Gastrocnemius medialis (tissue), 4 donors: Measurements from ENCODE around the gene POLE. TPM values are rescaled to one million over a fixed set of nuclear protein-coding genes. Genes with fewer than 3 reads are reported as not detected.

Experiments used
- ATAC-seq, 2 donors: fragments of 150-250 bp; one replicate each; pipeline ENCODE4 v1.9.1; 2016
- DNase-seq, 2 donors: peaks; one replicate each; pipeline ENCODE4 v3.0.0-alpha.2; 2019
- H3K27ac ChIP-seq, 4 donors: fragments of 200-600 bp; sonication (generic); 1 replicate in 1 of 4; 2 replicates in 3 of 4; pipeline ENCODE4 v1.5.1; 2016 to 2018; ENCODE audit warnings: mild to moderate bottlenecking in 2 of 4, moderate library complexity in 1 of 4
- H3K27me3 ChIP-seq, 3 donors: fragments of 200-600 bp; sonication (generic) in 2 of 3; 1 replicate in 1 of 3; 2 replicates in 2 of 3; pipeline versions ENCODE4 v1.5.1 to v1.6.0; 2016 to 2019; ENCODE audit warnings: mild to moderate bottlenecking in 1 of 3, moderate library complexity in 1 of 3
- H3K36me3 ChIP-seq, 2 donors: fragments of 200-600 bp; sonication (generic) in 1 of 2; one replicate each; pipeline ENCODE4 v1.5.1; 2017 to 2018
- H3K4me1 ChIP-seq, 2 donors: fragments of 200-600 bp; sonication (generic) in 1 of 2; one replicate each; pipeline ENCODE4 v1.5.1; 2016 to 2017; ENCODE audit warnings: mild to moderate bottlenecking in 2 of 2
- H3K4me3 ChIP-seq, 4 donors: fragments of 200-600 bp; sonication (generic) in 3 of 4; 1 replicate in 1 of 4; 2 replicates in 3 of 4; pipeline ENCODE4 v1.5.1; 2016 to 2019; ENCODE audit warnings: mild to moderate bottlenecking in 2 of 4
- H3K9me3 ChIP-seq, 3 donors: fragments of 200-600 bp; sonication (generic) in 2 of 3; 1 replicate in 1 of 3; 2 replicates in 2 of 3; pipeline ENCODE4 v1.5.1; 2016 to 2019
- CTCF ChIP-seq, 5 experiments: fragments of 450-650 bp in 3 of 5; fragments of 200-600 bp in 2 of 5; sonication (generic) in 2 of 5; IDR thresholded peaks in 4 of 5; conservative IDR thresholded peaks in 1 of 5; 1 replicate in 4 of 5; 2 replicates in 1 of 5; pipeline ENCODE4 v1.5.1; 2016 to 2019; ENCODE audit warnings: antibody characterized with exemption in 5 of 5, mild to moderate bottlenecking in 3 of 5, moderate library complexity in 3 of 5
- POLR2A ChIP-seq, 2 donors: fragments of 450-650 bp; IDR thresholded peaks; one replicate each; pipeline ENCODE4 v1.6.1; 2017; ENCODE audit warnings: antibody characterized with exemption in 2 of 2, mild to moderate bottlenecking in 2 of 2, moderate library complexity in 2 of 2
- in situ Hi-C, 4 donors: fragments of 200-750 bp; cut with MboI; loops; one replicate each; pipeline versions ENCODE4 v1.15.0 to v1.8.0; 2017; ENCODE audit warnings: low sequenced_read_pairs in 4 of 4
- intact Hi-C: fragments of 100-400 bp; cut with DNase I; formaldehyde crosslinking; loops from one replicate; pipeline ENCODE4 v1.15.1; 2023; ENCODE audit warnings: low total_unique reads
- total RNA-seq, 4 donors: library from RNA; depleted of rRNA; stranded (reverse); fragments of >200 nt; gene quantifications; one replicate each; pipeline versions ENCODE4 v1.1.0 to v1.2.3, GENCODE V29; 2016

The POLE gene
- total RNA-seq, 4 donors from 2014 or later, result 7.1 to 18.7 (median 11.1) TPM

GRCh38 chr12:132690112-132690511 lies 3.0 kb upstream of the POLE start:
- Histone ChIP-seq H3K27me3 (no peaks in the 10 kb centered on the region), H3K4me1 (peaks cover 6 to 8% of the 10 kb centered on the region in 2 donors), H3K27ac (no peak overlapping the region), H3K4me3 (no peak overlapping the region), H3K36me3 (no peaks in the 10 kb centered on the region), H3K9me3 (no peaks in the 10 kb centered on the region)
- in situ Hi-C loops (no loop called here), intact Hi-C loops (no loop called here)
- ATAC-seq (no peak), DNase-seq (no peak)
- no peak for TF ChIP-seq POLR2A (IDR thresholded peaks at IDR 0.05)

- in situ Hi-C loops, result no loop called here
- no peaks in the 10 kb centered on the region for H3K9me3 ChIP-seq
- intact Hi-C loops, result loop anchor here (5.0 kb wide), 1 partner anchor 73 kb away; the partner anchor contains the start of gene ANKLE2
- no peaks in the 10 kb centered on the region for H3K36me3 ChIP-seq
- no peaks in the 10 kb centered on the region for H3K27me3 ChIP-seq
- no peak for TF ChIP-seq CTCF (IDR thresholded peaks at IDR 0.05 in 4 of 5, conservative IDR thresholded peaks at IDR 0.05 in 1 of 5)
- no peak for TF ChIP-seq POLR2A (IDR thresholded peaks at IDR 0.05)
- DNase-seq (no peak), ATAC-seq (no peak)
- H3K27ac ChIP-seq, result no peak overlapping the region
- peaks cover 6 to 10% of the 10 kb centered on the region in 2 donors for H3K4me1 ChIP-seq
- no peak overlapping the region for H3K4me3 ChIP-seq
These were observed 2.1 kb upstream of the POLE start for GRCh38 chr12:132689227-132689626.

- ATAC-seq (peak; percentile 53 to 66), DNase-seq (no peak)
- intact Hi-C loops, result loop anchor here (1.0 to 5.0 kb wide), 4 partner anchors 23 to 394 kb away; partner anchors contain the start of genes ANKLE2, GOLGA3, PGAM5 and ZNF140
- H3K4me3 ChIP-seq, result peak overlapping the region; percentile 51 to 85 (median 70)
- H3K4me1 ChIP-seq, result peaks cover 6 to 10% of the 10 kb centered on the region in 2 donors
- TF ChIP-seq POLR2A (IDR thresholded peaks at IDR 0.05) (no peak), CTCF (IDR thresholded peaks at IDR 0.05 in 4 of 5, conservative IDR thresholded peaks at IDR 0.05 in 1 of 5) (no peak)
- H3K36me3 ChIP-seq, result no peaks in the 10 kb centered on the region
- no peaks in the 10 kb centered on the region for H3K9me3 ChIP-seq
- in situ Hi-C loops, result no loop called here
- no peaks in the 10 kb centered on the region for H3K27me3 ChIP-seq
- peak overlapping the region; percentile 62 to 77 (median 72) for H3K27ac ChIP-seq
These were observed 324 bp downstream of the POLE start for GRCh38 chr12:132686825-132687210.

GRCh38 chr12:132685400-132685799 lies 1.7 kb downstream of the POLE start:
- no peak for TF ChIP-seq CTCF (IDR thresholded peaks at IDR 0.05 in 4 of 5, conservative IDR thresholded peaks at IDR 0.05 in 1 of 5)
- no peak for TF ChIP-seq POLR2A (IDR thresholded peaks at IDR 0.05)
- DNase-seq, result no peak
- in situ Hi-C loops, result no loop called here
- no peaks in the 10 kb centered on the region for H3K36me3 ChIP-seq
- no peaks in the 10 kb centered on the region for H3K9me3 ChIP-seq
- no peak overlapping the region for H3K4me3 ChIP-seq
- no peaks in the 10 kb centered on the region for H3K27me3 ChIP-seq
- H3K4me1 ChIP-seq, result peaks cover 6 to 10% of the 10 kb centered on the region in 2 donors
- ATAC-seq, result no peak
- intact Hi-C loops, result loop anchor here (5.0 kb wide), 1 partner anchor 77 kb away; the partner anchor contains the start of gene ANKLE2
- H3K27ac ChIP-seq, result no peak overlapping the region

- H3K36me3 ChIP-seq, result peaks cover 7 to 49% of the 10 kb centered on the region in 2 donors
- DNase-seq (no peak), ATAC-seq (no peak)
- H3K4me1 ChIP-seq, result no peaks in the 10 kb centered on the region
- in situ Hi-C loops (no loop called here), intact Hi-C loops (no loop called here)
- H3K27me3 ChIP-seq, result no peaks in the 10 kb centered on the region
- no peak overlapping the region for H3K4me3 ChIP-seq
- no peaks in the 10 kb centered on the region for H3K9me3 ChIP-seq
- no peak for TF ChIP-seq CTCF (IDR thresholded peaks at IDR 0.05 in 4 of 5, conservative IDR thresholded peaks at IDR 0.05 in 1 of 5)
- no peak for TF ChIP-seq POLR2A (IDR thresholded peaks at IDR 0.05)
- H3K27ac ChIP-seq, result no peak overlapping the region
These were observed 9.7 kb downstream of the POLE start for GRCh38 chr12:132677492-132677891.
